22Rv1 (cell line): ENCODE measurements around the gene F13A1.

Experiments used
- ZFX ChIP-seq: fragments of 450-650 bp; IDR thresholded peaks from 2 replicates; pipeline ENCODE4 v1.6.1; 2017; ENCODE audit warnings: antibody characterized with exemption, borderline replicate concordance
- TF ChIP-seq, protein P1 (sequence below): fragments of 450-650 bp; IDR thresholded peaks from 2 replicates; pipeline ENCODE4 v1.5.1; 2017; ENCODE audit warnings: mild to moderate bottlenecking

DNA sequence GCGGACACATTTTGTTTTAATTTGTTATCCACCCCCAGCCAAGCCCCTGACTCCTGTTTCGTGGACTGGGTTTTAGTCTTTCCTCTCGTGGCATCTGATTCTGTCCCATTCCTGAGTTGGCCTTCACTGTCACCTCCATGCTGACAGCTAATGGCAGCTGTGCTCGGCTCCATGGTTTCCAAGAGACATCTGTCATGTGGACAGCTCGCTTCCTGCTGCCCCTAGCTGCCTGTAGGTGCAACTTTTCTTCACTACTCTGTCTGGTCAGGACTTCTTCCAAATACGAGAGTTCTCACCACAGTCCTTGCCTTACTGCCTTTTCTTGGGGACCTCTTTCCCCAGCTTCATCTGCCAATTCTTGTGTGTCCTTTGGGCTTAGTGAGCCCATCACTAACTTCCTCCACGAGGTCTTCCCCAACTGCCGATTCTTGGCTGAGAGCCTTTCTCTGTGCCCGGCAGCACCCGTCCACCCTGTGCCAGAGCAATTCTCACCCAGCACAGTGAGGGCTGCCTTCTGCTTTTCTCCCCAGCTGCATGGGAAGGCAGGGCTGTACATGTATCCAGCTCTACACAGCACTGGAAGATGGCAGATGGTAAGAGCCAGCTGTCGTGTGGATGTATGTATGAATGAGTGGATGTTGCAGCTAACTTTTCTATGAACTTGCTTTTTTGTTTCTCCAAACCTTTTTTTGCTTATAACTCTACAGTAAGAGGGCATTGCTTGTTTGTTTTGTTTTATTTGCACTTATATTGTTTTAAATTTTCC is 140.4 kb downstream of the F13A1 start:
- TF ChIP-seq, protein P1, sequence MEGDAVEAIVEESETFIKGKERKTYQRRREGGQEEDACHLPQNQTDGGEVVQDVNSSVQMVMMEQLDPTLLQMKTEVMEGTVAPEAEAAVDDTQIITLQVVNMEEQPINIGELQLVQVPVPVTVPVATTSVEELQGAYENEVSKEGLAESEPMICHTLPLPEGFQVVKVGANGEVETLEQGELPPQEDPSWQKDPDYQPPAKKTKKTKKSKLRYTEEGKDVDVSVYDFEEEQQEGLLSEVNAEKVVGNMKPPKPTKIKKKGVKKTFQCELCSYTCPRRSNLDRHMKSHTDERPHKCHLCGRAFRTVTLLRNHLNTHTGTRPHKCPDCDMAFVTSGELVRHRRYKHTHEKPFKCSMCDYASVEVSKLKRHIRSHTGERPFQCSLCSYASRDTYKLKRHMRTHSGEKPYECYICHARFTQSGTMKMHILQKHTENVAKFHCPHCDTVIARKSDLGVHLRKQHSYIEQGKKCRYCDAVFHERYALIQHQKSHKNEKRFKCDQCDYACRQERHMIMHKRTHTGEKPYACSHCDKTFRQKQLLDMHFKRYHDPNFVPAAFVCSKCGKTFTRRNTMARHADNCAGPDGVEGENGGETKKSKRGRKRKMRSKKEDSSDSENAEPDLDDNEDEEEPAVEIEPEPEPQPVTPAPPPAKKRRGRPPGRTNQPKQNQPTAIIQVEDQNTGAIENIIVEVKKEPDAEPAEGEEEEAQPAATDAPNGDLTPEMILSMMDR: no peak
- no peak for TF ChIP-seq ZFX
